Measurements from ENCODE around the gene NCR3LG1.

DNA sequence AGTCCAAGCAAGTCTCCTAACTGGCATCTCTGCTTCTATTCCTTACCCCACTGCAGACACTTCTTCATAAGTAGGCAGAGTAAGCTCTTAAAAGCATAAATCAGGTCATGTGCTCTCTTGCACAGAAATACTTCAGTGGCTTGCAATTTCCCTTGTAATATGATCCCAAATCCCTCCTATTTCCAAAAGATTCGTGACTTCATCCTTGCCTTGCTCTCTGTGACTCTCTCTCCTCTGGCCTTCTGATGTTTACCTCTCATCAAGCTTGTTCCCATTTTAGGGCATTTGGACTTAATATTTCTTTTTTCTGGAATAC is 37.4 kb upstream of the NCR3LG1 start:
- TF ChIP-seq GATA2 (IDR thresholded peaks at IDR 0.05; ENCODE audit: low read depth, low read length) = no peak
- no peak for TF ChIP-seq GATA3 (IDR thresholded peaks at IDR 0.05; ENCODE audit: low read depth, low read length)

Data from SH-SY5Y (cell line).